Brain microvascular endothelial cell (primary cell): ENCODE measurements around the gene GRK3.

Source experiments
- DNase-seq: peaks from one replicate; pipeline ENCODE4 v3.0.0-alpha.2; 2020
- H3K27ac ChIP-seq: fragments of 250-450 bp; sonication (Bioruptor Pico); 2 replicates; pipeline ENCODE4 v1.5.1; 2020; ENCODE audit warnings: mild to moderate bottlenecking, moderate library complexity
- H3K27me3 ChIP-seq: fragments of 250-450 bp; sonication (Bioruptor Pico); replicated peaks from 2 replicates; pipeline ENCODE4 v1.5.1; 2020; ENCODE audit warnings: mild to moderate bottlenecking
- H3K36me3 ChIP-seq: fragments of 250-450 bp; sonication (Bioruptor Pico); replicated peaks from 2 replicates; pipeline ENCODE4 v1.5.1; 2020; ENCODE audit warnings: mild to moderate bottlenecking
- H3K4me3 ChIP-seq: 2 replicates; pipeline ENCODE4 v1.5.1; 2011; ENCODE audit warnings: low read depth, mild to moderate bottlenecking, control low read depth, low read length, moderate library complexity
- CTCF ChIP-seq: IDR thresholded peaks from 2 replicates; pipeline ENCODE4 v1.5.1; 2011; ENCODE audit warnings: low read depth, mild to moderate bottlenecking, moderate library complexity, low read length, control low read depth, inconsistent platforms; ENCODE audit errors: missing control alignments
- in situ Hi-C: cut with HindIII; loops from 2 replicates; pipeline ENCODE4 v1.10.0; 2017; ENCODE audit warnings: low sequenced_read_pairs, low pct_ligation_motif_present

Gene GRK3

GRCh38 chr22:25747245-25747944 lies 182.9 kb downstream of the GRK3 start:
- in situ Hi-C loops = no loop called here
- peak; percentile 97 for DNase-seq
- no peaks in the 10 kb centered on the region for H3K27me3 ChIP-seq
- H3K36me3 ChIP-seq = no peaks in the 10 kb centered on the region
- no peak for TF ChIP-seq CTCF
- peak overlapping the region; percentile 87 for H3K27ac ChIP-seq
- H3K4me3 ChIP-seq = no peak overlapping the region

DNA sequence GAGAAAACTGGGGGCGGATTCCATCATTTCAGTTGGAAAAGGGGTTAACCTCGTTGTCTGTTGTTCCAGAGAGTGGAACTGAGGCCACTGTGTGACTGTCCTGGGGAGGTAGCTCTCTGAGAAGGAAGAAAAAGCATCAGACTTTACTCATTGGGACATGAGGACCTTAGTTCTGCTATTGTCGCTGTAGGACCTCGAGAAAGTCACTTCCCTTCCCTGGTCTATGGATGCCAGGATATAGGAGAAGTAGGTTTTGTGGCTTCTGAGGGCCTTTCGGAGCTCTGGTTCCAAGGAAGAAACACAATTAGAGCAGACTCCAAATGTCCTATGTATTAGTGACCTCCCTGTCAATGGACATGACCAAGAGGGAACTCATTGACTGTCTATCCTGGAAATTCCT lies 183.7 kb downstream of the GRK3 start:
- peak overlapping the region; percentile 87 for H3K27ac ChIP-seq
- no peak for TF ChIP-seq CTCF
- in situ Hi-C loops = no loop called here
- DNase-seq = no peak
- H3K27me3 ChIP-seq = no peaks in the 10 kb centered on the region
- no peaks in the 10 kb centered on the region for H3K36me3 ChIP-seq
- no peak overlapping the region for H3K4me3 ChIP-seq

GRCh38 chr22:25748704-25749103 lies 184.2 kb downstream of the GRK3 start:
- no peak for DNase-seq
- H3K27me3 ChIP-seq = no peaks in the 10 kb centered on the region
- no peaks in the 10 kb centered on the region for H3K36me3 ChIP-seq
- in situ Hi-C loops = no loop called here
- no peak overlapping the region for H3K4me3 ChIP-seq
- TF ChIP-seq CTCF = no peak
- peak overlapping the region; percentile 87 for H3K27ac ChIP-seq

GRCh38 chr22:25749420-25750169 lies 185.1 kb downstream of the GRK3 start:
- no peak overlapping the region for H3K27ac ChIP-seq
- DNase-seq = no peak
- no peaks in the 10 kb centered on the region for H3K36me3 ChIP-seq
- H3K27me3 ChIP-seq = no peaks in the 10 kb centered on the region
- H3K4me3 ChIP-seq = no peak overlapping the region
- in situ Hi-C loops = no loop called here
- no peak for TF ChIP-seq CTCF

GRCh38 chr22:25750569-25751173 lies 186.2 kb downstream of the GRK3 start:
- no peak for DNase-seq
- in situ Hi-C loops = no loop called here
- no peaks in the 10 kb centered on the region for H3K36me3 ChIP-seq
- no peak overlapping the region for H3K27ac ChIP-seq
- no peak overlapping the region for H3K4me3 ChIP-seq
- no peak for TF ChIP-seq CTCF
- no peaks in the 10 kb centered on the region for H3K27me3 ChIP-seq
